GM12891 (cell line): ENCODE results near the gene CDK14.

ENCODE experiments used
- POLR2A ChIP-seq: IDR thresholded peaks from 2 replicates; pipeline ENCODE4 v1.6.1; 2011; ENCODE audit warnings: low read depth, low read length, control low read depth
- POLR2AphosphoS5 ChIP-seq: IDR thresholded peaks from 2 replicates; pipeline ENCODE4 v1.6.1; 2011; ENCODE audit warnings: low read depth, low read length, control low read depth

- TF ChIP-seq POLR2A: no peak
- no peak for TF ChIP-seq POLR2AphosphoS5
Measured at GRCh38 chr7:90726623-90727022, 130.5 kb downstream of the CDK14 start.
